KBM-7 (cell line): Measurements from ENCODE around the gene TWF2.

Source experiments
- DNase-seq: peaks from one replicate; pipeline ENCODE4 v3.0.0-alpha.2; 2015
- in situ Hi-C: fragments of 300-500 bp; cut with MboI; formaldehyde crosslinking; loops from 2 replicates; pipeline ENCODE4 v1.14.3; 2020; ENCODE audit warnings: low sequenced_read_pairs, low pct_unique_long_range_greater_than_20kb, mixed read lengths

Gene TWF2

DNA sequence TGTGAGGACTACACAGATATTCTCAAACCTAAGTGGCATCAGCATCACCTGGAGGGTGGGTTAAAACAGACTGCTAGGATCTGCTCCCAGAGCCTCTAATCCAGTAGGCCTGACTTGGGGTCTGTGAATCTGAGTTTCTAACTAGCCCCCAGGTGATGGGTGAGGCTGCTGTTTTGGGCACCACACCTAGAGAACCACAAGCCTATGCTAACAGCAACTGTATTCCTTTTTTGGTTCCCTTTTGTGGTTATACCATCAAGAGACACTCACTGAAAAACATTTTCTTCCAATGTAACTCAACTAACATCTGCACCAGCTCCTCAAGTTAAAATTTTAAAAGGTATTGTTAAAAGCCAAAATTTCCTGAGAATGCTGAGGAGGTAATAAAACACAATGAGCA, 23.5 kb upstream of the TWF2 start:
- no peak for DNase-seq
- in situ Hi-C loops = no loop called here

GRCh38 chr3:52259448-52259847, 20.5 kb upstream of the TWF2 start:
- DNase-seq = no peak
- in situ Hi-C loops = no loop called here

GRCh38 chr3:52259035-52259434, 20.1 kb upstream of the TWF2 start:
- DNase-seq = no peak
- in situ Hi-C loops = no loop called here

DNA sequence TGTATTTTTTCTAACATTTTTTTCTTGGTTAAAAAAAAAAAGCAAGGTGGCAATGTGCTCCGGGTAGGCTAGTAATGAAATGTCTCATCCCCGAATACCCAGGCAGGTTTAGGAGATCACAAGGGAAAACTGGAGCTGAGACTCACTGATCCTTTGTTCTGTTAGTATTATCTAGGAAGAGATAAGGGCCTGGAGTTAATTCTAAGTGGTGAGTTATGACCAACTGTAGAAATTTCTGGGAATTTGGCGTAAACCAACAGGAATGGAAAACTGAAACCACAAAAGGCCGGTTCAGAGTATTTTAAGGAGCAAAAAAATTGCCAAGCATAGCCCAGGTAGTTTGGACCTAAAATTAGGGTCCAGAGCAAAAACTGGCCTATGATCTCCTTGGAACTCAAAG, 19.0 kb upstream of the TWF2 start:
- DNase-seq = no peak
- in situ Hi-C loops = no loop called here

DNA sequence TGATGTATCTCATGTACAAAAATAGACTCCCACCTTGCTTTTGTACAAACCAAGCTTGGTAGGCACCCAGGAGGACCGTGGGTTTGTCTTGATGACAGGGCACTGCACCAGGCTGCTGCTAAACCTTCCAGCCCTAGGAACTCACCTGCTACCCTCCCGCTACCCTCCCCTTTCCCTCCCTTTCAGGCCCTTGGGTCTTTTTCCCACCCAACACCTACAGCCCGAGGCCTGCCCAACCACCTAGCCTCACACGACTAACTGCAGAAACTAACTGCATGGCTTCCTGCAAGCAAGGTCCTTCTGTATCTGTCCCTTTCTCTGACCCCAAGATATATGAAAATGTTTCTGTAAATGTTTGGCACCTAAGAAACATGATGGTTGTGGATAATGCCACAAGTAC, 17.7 kb upstream of the TWF2 start:
- no peak for DNase-seq
- in situ Hi-C loops = no loop called here

- in situ Hi-C loops = no loop called here
- DNase-seq = no peak
Measured at GRCh38 chr3:52256159-52256558, 17.2 kb upstream of the TWF2 start.

GRCh38 chr3:52254608-52255007, 15.7 kb upstream of the TWF2 start:
- no peak for DNase-seq
- in situ Hi-C loops = no loop called here

DNA sequence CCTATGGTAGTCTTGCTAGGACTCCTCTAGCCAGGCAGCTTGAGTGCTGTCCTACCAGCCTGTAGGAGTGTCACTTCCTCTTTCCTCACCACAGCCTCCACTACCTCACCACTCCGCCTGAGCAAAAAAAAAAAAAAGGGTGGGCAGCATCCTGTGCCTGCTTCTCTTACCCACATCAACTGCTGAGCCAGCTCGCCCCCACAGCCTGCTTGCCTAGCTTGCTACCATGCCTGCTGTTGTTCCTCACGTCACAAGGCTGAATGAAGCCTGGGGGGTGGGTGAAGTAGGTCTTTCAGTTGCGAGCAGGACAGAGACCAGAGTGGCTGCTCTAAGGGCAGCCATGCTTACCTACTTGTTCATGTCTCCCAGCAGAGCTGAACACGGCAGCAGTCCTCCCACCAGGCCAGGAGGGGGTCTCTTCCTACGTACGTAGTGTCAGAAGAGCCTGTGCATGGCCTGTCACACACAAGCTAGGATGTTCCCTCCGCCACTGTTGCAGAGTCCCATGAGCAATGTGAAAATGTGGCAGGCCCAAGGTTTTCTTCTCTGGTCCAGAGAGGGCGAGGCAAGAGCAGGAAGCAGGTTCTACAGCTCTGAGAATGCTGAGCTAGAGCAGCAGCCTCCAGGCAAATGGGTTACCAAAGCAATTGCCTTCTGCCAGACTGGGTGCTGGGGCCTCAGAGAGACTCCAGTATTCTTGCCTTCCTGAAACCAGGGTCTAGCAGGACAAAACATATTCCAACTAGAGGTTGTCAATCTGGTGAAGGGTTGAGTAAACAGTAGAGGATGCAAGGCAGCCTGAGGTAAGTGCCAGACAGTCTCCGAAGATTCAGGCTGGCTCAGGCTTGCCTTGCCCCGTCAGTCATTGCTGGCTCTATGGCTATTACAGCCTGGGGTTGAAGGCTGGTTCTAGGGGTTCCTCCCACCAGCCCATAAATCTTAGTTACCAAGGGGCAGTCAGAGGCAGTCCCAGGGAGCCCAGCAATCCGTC, 14.7 kb upstream of the TWF2 start:
- in situ Hi-C loops = no loop called here
- DNase-seq = peak; percentile 99

DNA sequence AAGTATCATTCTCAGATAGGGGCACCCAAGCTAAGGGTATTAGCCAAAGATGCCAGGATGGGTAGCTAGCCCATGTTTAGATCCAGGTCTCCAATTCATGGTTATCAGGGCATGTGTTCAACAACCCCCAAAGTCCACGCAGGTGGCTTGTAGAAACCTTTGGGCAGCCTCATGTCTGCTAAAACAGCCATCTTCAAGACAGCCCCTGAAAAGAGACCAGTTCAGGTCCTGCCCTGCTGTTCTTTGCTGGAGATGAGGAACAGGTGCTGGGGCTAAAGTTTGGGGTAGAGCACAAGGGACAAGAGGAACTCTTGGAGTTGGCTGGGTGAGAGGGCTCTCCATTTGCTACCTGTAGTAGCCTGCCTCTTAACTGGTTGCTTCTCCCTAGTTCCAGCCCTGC, 11.2 kb upstream of the TWF2 start:
- in situ Hi-C loops = no loop called here
- DNase-seq = no peak

DNA sequence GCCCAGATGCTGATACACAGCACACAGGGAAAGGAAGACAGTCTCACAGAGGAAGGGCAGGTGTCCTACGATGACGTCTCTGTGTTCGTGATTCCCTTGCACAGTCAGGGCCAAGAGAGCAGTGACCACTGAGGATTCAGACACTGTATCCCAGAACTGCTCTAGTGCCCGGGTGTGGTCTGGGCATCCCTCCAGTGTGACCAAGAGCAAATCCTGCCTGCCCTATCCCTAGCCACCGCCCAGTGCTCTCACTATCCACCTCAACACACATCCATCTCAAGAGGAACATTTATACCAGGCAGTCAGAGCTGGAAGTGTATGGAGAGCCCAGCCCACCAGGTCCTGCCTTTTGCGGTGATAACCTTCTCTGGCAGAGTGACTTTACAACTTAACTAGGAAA, 10.7 kb upstream of the TWF2 start:
- DNase-seq = no peak
- in situ Hi-C loops = no loop called here

DNA sequence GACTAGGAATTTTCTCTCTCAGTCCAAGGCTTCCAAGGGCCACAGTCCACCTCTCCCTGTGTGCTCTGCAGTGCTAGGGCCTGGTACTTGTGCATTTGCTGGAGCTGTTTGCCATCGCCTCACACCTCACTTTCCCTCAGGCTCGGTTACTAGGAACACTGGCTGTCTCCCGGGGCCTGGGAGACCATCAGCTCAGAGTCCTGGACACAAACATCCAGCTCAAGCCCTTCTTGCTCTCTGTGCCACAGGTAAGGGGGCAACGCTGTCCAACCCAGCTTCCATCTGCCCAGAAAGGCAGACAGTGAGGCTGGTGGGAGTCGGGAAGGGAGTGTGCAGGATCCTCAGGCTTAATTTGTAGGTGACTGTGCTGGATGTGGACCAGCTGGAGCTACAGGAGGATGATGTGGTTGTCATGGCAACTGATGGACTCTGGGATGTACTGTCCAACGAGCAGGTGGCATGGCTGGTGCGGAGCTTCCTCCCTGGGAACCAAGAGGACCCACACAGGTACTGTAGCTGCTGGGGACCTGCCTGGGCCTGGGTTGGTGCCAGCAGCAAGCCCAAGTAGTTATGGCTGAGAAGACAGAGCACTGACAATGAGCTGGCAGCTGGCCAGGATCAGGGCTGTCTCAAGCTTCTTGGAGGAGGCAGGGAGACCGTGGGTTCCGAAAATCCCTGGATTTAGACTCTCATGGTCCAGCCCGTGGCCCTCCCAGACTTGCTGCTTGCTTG, 10.0 kb upstream of the TWF2 start:
- in situ Hi-C loops = no loop called here
- no peak for DNase-seq

- in situ Hi-C loops = no loop called here
- DNase-seq = no peak
Measured at GRCh38 chr3:52248165-52248541, 9.2 kb upstream of the TWF2 start.

- no peak for DNase-seq
- in situ Hi-C loops = no loop called here
Measured at GRCh38 chr3:52247409-52248164, 8.6 kb upstream of the TWF2 start.

DNA sequence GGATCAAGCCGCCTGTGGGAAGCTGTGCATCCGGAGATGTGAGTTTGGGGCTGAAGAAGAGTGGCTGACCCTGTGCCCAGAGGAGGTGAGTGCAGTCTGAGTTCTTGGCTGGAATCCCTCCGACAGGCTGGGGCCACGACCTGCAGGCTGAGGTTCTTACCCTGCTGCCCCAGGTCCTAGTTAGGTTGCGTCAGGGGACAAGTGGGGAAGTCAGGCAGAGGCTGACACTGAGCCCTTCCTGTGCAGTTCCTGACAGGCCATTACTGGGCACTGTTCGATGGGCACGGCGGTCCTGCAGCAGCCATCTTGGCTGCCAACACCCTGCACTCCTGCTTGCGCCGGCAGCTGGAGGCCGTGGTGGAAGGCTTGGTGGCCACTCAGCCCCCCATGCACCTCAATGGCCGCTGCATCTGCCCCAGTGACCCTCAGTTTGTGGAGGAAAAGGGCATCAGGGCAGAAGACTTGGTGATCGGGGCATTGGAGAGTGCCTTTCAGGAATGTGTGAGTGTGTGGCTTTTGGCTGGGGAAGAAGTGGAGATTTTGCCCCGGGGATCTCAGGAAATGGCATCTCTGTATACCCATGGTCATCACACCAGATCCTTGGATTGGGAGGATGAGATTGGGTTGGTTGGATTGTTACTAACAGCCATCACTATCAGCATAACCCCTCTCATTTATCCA, 7.9 kb upstream of the TWF2 start:
- no peak for DNase-seq

GRCh38 chr3:52246264-52246620, 7.3 kb upstream of the TWF2 start:
- no peak for DNase-seq
- in situ Hi-C loops = no loop called here

More for the DNA sequence above, 7.9 kb upstream of the TWF2 start:
- in situ Hi-C loops = no loop called here

DNA sequence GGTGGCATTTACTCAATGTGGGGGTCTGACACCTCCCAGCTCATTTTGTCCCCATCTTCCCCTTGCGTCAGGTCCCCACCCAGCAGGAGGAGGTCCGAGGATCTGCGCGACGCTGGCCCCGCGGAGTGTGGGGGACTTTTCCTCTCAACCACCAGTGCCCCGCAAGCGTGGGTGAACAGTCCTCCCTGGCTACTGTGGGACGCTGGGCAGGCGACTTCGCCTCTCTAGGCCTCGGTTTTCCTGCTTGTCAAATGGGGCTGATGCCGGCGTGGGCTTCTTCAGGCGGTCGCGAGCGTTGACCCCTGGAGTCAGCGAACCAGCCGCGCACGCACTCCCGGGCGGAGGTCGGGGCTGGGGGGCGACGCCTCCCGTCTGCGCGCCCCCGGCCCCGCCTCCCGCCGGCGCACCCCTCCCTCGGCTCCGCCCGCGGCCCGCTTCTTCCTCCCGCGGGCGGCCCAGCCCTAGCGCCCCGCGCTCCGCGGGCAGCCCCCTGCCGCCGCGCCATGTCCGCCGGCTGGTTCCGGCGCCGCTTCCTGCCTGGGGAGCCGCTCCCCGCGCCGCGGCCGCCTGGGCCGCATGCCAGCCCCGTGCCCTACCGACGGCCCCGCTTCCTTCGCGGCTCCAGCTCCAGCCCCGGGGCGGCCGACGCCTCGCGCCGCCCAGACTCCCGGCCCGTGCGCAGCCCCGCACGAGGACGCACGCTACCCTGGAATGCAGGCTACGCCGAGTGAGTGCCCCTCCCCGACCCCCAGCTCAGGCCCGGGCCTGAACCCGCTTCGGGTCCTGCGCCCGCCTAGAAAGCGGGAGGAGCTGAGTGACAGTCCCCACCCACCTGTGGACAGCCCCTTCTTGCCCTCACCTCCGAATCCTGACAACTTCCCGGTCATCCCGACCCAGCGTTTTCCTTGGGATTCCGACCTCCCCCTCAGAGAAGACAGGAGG, 6.6 kb upstream of the TWF2 start, which contains the start of gene PPM1M:
Gene PPM1M, plus strand, starts transcription at position 438 of the 942 bp plus-strand sequence. Its CDS starts 66 bp downstream, at position 504.
- in situ Hi-C loops = no loop called here
- DNase-seq = peak; percentile 55

DNA sequence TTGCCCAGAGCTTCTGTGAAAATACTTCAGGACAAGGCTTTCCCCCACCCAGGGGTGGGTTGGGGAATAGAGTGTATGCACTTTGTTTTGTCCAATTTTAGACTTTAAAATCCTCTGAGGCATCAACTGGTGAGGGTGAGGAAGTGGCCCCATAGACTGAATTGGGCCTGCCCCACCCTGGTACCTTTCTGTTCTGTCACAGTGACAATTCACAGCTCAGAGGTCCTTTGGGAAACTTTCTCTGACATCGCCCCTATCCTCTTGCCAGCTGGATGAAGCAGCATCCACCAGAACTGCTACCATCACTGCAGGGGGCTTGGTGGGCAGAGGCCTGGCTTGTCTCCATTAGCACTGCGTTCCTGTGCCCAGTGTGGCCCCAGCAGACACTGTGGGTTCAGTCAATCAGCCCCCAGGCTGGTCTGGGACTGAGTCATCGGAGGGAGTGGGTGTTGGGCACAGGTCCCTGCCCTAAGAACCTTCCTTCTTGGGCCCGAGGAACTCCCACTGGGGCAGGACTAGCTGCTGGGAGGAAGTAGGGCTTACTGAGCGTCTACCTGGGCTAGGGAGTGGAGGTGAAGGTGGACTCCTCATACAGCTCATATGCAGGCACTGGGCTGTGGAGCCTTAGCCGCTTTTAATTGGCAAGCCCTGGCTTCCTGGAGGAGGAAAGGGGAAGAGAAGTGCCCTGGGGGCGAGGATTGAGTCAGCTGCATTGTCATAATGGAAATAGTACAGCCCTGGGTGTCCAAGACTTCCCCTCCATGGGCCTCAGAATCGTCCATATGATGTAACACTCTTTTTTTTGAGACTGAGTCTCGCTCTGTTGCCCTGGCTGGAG, 5.1 kb upstream of the TWF2 start:
- peak; percentile 84 for DNase-seq
- in situ Hi-C loops = no loop called here
